Calu3 (cell line): ENCODE measurements around the gene TRIM4. TPM values are rescaled to one million over a fixed set of nuclear protein-coding genes. Genes with fewer than 3 reads are reported as not detected.
"Not testable (repeated sequence)": the region's sequence is repeated elsewhere in the genome, so short reads cannot be mapped to it uniquely, and the experiment has no call there.

ENCODE experiments used
- BruUV-seq: library from RNA; stranded (reverse); fragments of 400-500 nt; replicated peaks from 2 replicates; lab custom pipeline; 2021; lab: Mats Ljungman, UMichigan
- CTCF ChIA-PET: fragments of 300-600 bp; sonication (Branson Sonifier 250); formaldehyde crosslinking; loops from one replicate; lab custom pipeline; 2022; ENCODE audit warnings: antibody characterized with exemption; lab: Charles Lee
- DNase-seq: peaks from one replicate; pipeline ENCODE4 v3.0.0; 2022
- H3K27ac Mint-ChIP-seq: one replicate; pipeline ENCODE4 v1.8.0; 2022; ENCODE audit warnings: mixed read lengths; ENCODE audit not compliant: unreplicated experiment
- H3K27me3 Mint-ChIP-seq: one replicate; pipeline ENCODE4 v1.8.0; 2022; ENCODE audit warnings: mixed read lengths; ENCODE audit not compliant: unreplicated experiment
- H3K36me3 Mint-ChIP-seq: one replicate; pipeline ENCODE4 v1.8.0; 2022; ENCODE audit warnings: mild to moderate bottlenecking, moderate library complexity, mixed read lengths; ENCODE audit not compliant: insufficient read depth, unreplicated experiment
- H3K4me1 Mint-ChIP-seq: one replicate; pipeline ENCODE4 v1.8.0; 2022; ENCODE audit warnings: mild to moderate bottlenecking, low read depth, mixed read lengths; ENCODE audit not compliant: unreplicated experiment
- H3K4me3 Mint-ChIP-seq: one replicate; pipeline ENCODE4 v1.8.0; 2022; ENCODE audit warnings: mild to moderate bottlenecking, low read depth, moderate library complexity, mixed read lengths; ENCODE audit not compliant: unreplicated experiment
- H3K9me3 Mint-ChIP-seq: one replicate; pipeline ENCODE4 v1.8.0; 2022; ENCODE audit warnings: low read depth, mixed read lengths; ENCODE audit not compliant: unreplicated experiment
- intact Hi-C: fragments of 100-400 bp; cut with micrococcal nuclease; formaldehyde crosslinking; loops from one replicate; pipeline ENCODE4 v1.10.0; 2022; ENCODE audit not compliant: unreplicated experiment
- total RNA-seq: library from RNA; stranded (reverse); gene quantifications from 2 replicates; pipeline ENCODE4 v1.2.3, GENCODE V29; 2022
- TF ChIP-seq, protein P1 (sequence below): fragments of 200-600 bp; IDR thresholded peaks from one replicate; pipeline ENCODE4 v1.8.0; 2022; ENCODE audit warnings: antibody characterized with exemption; ENCODE audit not compliant: unreplicated experiment

TRIM4 gene
- total RNA-seq, 1 experiment from 2014 or later, result 16.9 TPM

- DNase-seq, result peak; percentile 47
- H3K27me3 Mint-ChIP-seq, result no peaks in the 10 kb centered on the region
- BruUV-seq, result no TSS peak
- H3K4me1 Mint-ChIP-seq, result peaks cover 23% of the 10 kb centered on the region
- peaks cover 17% of the 10 kb centered on the region for H3K36me3 Mint-ChIP-seq
- H3K9me3 Mint-ChIP-seq, result no peaks in the 10 kb centered on the region
- H3K27ac Mint-ChIP-seq, result no peak overlapping the region
- no peak overlapping the region for H3K4me3 Mint-ChIP-seq
- intact Hi-C loops, result no loop called here
- CTCF ChIA-PET, result interaction anchor here (0.7 kb wide), 2 partner anchors 57 to 539 kb away, joined by 3 to 6 read pairs; no protein-coding TSS in a partner anchor
- TF ChIP-seq, protein P1, sequence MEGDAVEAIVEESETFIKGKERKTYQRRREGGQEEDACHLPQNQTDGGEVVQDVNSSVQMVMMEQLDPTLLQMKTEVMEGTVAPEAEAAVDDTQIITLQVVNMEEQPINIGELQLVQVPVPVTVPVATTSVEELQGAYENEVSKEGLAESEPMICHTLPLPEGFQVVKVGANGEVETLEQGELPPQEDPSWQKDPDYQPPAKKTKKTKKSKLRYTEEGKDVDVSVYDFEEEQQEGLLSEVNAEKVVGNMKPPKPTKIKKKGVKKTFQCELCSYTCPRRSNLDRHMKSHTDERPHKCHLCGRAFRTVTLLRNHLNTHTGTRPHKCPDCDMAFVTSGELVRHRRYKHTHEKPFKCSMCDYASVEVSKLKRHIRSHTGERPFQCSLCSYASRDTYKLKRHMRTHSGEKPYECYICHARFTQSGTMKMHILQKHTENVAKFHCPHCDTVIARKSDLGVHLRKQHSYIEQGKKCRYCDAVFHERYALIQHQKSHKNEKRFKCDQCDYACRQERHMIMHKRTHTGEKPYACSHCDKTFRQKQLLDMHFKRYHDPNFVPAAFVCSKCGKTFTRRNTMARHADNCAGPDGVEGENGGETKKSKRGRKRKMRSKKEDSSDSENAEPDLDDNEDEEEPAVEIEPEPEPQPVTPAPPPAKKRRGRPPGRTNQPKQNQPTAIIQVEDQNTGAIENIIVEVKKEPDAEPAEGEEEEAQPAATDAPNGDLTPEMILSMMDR, result no peak
Measured at GRCh38 chr7:99953649-99954048, 34.3 kb upstream of the TRIM4 start.

DNA sequence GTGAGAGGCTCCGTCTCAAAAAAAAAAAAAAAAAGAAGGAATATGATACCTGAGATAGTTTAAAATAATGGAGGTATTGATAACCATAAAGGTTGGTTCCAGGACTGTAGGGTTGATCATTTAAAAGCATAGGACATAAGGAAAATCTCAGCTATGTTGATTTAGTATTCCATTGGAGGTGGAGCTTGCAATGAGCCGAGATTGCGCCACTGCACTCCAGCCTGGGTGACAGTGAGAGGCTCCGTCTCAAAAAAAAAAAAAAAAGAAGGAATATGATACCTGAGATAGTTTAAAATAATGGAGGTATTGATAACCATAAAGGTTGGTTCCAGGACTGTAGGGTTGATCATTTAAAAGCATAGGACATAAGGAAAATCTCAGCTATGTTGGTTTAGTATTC, 33.3 kb upstream of the TRIM4 start:
- Mint-ChIP-seq H3K4me1 (peaks cover 23% of the 10 kb centered on the region), H3K27ac (peak overlapping the region; percentile 68), H3K36me3 (peaks cover 17% of the 10 kb centered on the region)
- H3K9me3 Mint-ChIP-seq, H3K27me3 Mint-ChIP-seq, DNase-seq, BruUV-seq, H3K4me3 Mint-ChIP-seq, intact Hi-C loops: not testable (repeated sequence)
- CTCF ChIA-PET, result interaction anchor here (0.9 kb wide), 1 partner anchor 41 kb away, joined by 3 read pairs; no protein-coding TSS in a partner anchor

GRCh38 chr7:99950819-99951218, 31.5 kb upstream of the TRIM4 start:
- BruUV-seq, H3K27me3 Mint-ChIP-seq, DNase-seq, H3K27ac Mint-ChIP-seq, H3K9me3 Mint-ChIP-seq, intact Hi-C loops, H3K4me3 Mint-ChIP-seq, CTCF ChIA-PET: not testable (repeated sequence)
- Mint-ChIP-seq H3K36me3 (peaks cover 17% of the 10 kb centered on the region), H3K4me1 (peaks cover 19% of the 10 kb centered on the region)

DNA sequence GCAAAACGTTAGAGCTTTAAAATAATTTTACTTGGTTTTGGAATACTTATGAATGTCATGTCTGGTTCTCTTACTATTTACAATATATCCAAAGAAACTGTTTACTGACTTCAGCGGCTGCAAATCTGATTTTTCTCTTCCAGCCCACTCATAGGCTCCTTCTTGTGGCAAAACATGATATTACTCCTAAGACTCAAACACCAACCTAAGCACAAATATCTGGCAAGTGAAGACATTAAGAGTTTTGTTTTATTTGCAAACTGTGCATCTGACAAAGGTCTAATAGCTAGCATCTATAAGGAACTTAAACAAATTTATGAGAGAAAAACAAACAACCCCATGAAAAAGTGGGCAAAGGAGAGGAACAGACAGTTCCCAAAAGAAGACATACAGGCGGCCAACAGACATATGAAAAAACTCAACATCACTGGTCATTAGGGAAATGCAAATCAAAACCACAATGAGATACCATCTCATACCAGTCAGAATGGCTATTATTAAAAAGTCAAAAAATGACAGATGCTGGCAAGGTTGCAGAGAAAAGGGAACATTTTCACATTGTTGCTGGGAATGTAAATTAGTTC, 30.4 kb upstream of the TRIM4 start:
- H3K4me1 Mint-ChIP-seq, result peaks cover 8% of the 10 kb centered on the region
- peaks cover 12% of the 10 kb centered on the region for H3K36me3 Mint-ChIP-seq
- no TSS peak for BruUV-seq
- H3K27me3 Mint-ChIP-seq, result peaks cover under 1% of the 10 kb centered on the region
- TF ChIP-seq, protein P1, result no peak
- no peak for DNase-seq
- no peaks in the 10 kb centered on the region for H3K9me3 Mint-ChIP-seq
- intact Hi-C loops, result no loop called here
- no peak overlapping the region for H3K4me3 Mint-ChIP-seq
- no peak overlapping the region for H3K27ac Mint-ChIP-seq
- CTCF ChIA-PET, result no interaction called here

GRCh38 chr7:99947608-99948007, 28.3 kb upstream of the TRIM4 start:
- CTCF ChIA-PET, result no interaction called here
- intact Hi-C loops, result no loop called here
- Mint-ChIP-seq H3K27ac (no peak overlapping the region), H3K4me3 (no peak overlapping the region), H3K9me3 (no peaks in the 10 kb centered on the region), H3K4me1 (no peaks in the 10 kb centered on the region), H3K27me3 (peaks cover 18% of the 10 kb centered on the region), H3K36me3 (no peaks in the 10 kb centered on the region)
- no peak for DNase-seq
- no TSS peak for BruUV-seq
- TF ChIP-seq, protein P1, result no peak
